Kidney (tissue), 14 donors: ENCODE results near the gene DNAI1. TPM values are rescaled to one million over a fixed set of nuclear protein-coding genes. Genes with fewer than 3 reads are reported as not detected.

Experiments
- DNase-seq, 5 donors: peaks; one replicate each; pipeline ENCODE4 v3.0.0-alpha.2; 2013 to 2020
- FAIRE-seq: peaks from 2 replicates; lab custom pipeline; 2012; peaks lifted over from hg19 to GRCh38; lab: Jason Lieb, UNC
- H3K27ac ChIP-seq, 2 donors: one replicate each; pipeline ENCODE4 v1.7.0; 2013; ENCODE audit warnings: low read depth in 2 of 2, low read length in 2 of 2, inconsistent platforms in 1 of 2
- H3K27me3 ChIP-seq: one replicate; pipeline ENCODE4 v1.7.1; 2013; ENCODE audit warnings: low read length, inconsistent platforms; ENCODE audit not compliant: control insufficient read depth, insufficient read depth
- H3K36me3 ChIP-seq, 3 donors: one replicate each; pipeline versions ENCODE4 v1.7.0 to v1.7.1; 2013; ENCODE audit warnings: low read length in 3 of 3, control low read depth in 1 of 3, inconsistent platforms in 1 of 3; ENCODE audit not compliant: insufficient read depth in 3 of 3, control insufficient read depth in 2 of 3
- H3K4me1 ChIP-seq, 3 donors: one replicate each; pipeline versions ENCODE4 v1.7.0 to v1.7.1; 2013; ENCODE audit warnings: low read length in 3 of 3, inconsistent platforms in 1 of 3, low read depth in 1 of 3; ENCODE audit not compliant: control insufficient read depth in 2 of 3, insufficient read depth in 2 of 3
- H3K4me3 ChIP-seq, 3 donors: one replicate each; pipeline versions ENCODE4 v1.7.0 to v1.8.1; 2013; ENCODE audit warnings: low read length in 3 of 3, control low read depth in 1 of 3, inconsistent platforms in 1 of 3
- H3K9ac ChIP-seq, 3 donors: one replicate each; pipeline versions ENCODE4 v1.7.0 to v1.7.1; 2013; ENCODE audit warnings: low read length in 3 of 3, control low read depth in 1 of 3, inconsistent platforms in 1 of 3
- H3K9me3 ChIP-seq, 3 donors: one replicate each; pipeline versions ENCODE4 v1.7.0 to v1.7.1; 2013; ENCODE audit warnings: low read length in 3 of 3, control low read depth in 1 of 3, inconsistent platforms in 1 of 3; ENCODE audit not compliant: control insufficient read depth in 2 of 3, insufficient read depth in 1 of 3
- intact Hi-C: fragments of 100-400 bp; cut with DNase I; formaldehyde crosslinking; loops from one replicate; pipeline ENCODE4 v1.11.1; 2022
- polyA plus RNA-seq: library from polyadenylated mRNA; stranded (reverse); fragments of 350-450 nt; fragmentation: Illumina TruSeq; extraction: RNeasy Lipid Tissue Mini Kit (QIAGEN cat#74804); gene quantifications from one replicate; pipeline ENCODE4 v1.2.3, GENCODE V29; 2014; ENCODE audit warnings: low read depth, low replicate concordance; ENCODE audit not compliant: insufficient read depth
- total RNA-seq: library from RNA; stranded (reverse); fragmentation: NEBNext Ultra II Directional; extraction: Animal tissue kit (Norgen Biotek cat#: 25700); gene quantifications from one replicate; pipeline ENCODE4 v1.2.1, GENCODE V29; 2021
- TF ChIP-seq, protein P1 (sequence below): IDR thresholded peaks from 3 replicates; pipeline ENCODE4 v1.5.1; 2012; ENCODE audit warnings: mild to moderate bottlenecking, moderate library complexity, borderline replicate concordance; ENCODE audit not compliant: insufficient read depth; ENCODE audit errors: extremely low read depth
- donor health status: control.
- donor health status: control.
- donor health status: control.
- donor health status: control.
- donor health status: control.
- donor health status: DM: yes; HTN: yes; CAD: no.
- donor health status: Normal renal cell carcinoma (clear cell type).

DNAI1 gene
- total and polyA plus RNA-seq, 2 donors from 2014 or later, result 2.4 to 3.0 TPM

DNA sequence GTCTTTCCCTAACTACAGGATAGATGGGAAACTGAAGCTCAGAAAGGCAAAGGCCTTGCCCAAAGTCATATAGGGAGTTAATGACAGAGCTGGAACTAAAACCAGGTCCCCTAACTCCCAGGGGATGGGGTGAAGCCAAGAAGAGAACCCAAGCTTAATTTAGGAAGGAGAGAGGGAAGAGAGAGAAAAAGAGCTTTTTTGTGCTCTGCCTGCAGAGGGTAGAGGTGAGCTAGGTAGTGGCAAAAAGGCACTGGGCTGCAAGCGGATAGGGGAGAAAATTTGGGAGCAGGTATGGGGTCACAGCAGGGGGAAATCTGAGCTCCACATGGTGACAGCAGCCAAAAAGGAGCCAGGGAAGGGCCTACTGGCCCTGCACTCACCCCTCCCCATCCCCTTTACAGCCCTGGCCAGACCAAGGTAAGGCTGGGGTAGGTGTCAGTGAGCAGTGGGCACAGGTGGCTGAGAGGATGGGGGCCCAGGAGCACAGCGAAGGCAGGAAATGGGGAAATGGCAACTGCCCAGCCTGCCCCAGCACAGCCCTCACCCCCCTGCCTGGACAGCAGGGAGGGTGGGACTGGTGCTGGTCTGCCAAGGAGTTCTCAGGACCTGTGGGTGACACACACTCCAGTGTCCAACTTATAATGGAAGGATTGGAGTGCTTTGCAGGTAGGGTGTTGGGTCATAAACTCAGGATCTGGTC is 60.9 kb downstream of the DNAI1 start:
- Histone ChIP-seq H3K9ac (no peak overlapping the region), H3K4me1 (peaks cover 0 to 8% (median 0%) of the 10 kb centered on the region in 3 donors), H3K27ac (no peak overlapping the region), H3K4me3 (no peak overlapping the region), H3K27me3 (peaks cover 2% of the 10 kb centered on the region), H3K9me3 (no peaks in the 10 kb centered on the region), H3K36me3 (no peaks in the 10 kb centered on the region)
- TF ChIP-seq, protein P1, sequence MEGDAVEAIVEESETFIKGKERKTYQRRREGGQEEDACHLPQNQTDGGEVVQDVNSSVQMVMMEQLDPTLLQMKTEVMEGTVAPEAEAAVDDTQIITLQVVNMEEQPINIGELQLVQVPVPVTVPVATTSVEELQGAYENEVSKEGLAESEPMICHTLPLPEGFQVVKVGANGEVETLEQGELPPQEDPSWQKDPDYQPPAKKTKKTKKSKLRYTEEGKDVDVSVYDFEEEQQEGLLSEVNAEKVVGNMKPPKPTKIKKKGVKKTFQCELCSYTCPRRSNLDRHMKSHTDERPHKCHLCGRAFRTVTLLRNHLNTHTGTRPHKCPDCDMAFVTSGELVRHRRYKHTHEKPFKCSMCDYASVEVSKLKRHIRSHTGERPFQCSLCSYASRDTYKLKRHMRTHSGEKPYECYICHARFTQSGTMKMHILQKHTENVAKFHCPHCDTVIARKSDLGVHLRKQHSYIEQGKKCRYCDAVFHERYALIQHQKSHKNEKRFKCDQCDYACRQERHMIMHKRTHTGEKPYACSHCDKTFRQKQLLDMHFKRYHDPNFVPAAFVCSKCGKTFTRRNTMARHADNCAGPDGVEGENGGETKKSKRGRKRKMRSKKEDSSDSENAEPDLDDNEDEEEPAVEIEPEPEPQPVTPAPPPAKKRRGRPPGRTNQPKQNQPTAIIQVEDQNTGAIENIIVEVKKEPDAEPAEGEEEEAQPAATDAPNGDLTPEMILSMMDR, result no peak
- intact Hi-C loops, result no loop called here
- FAIRE-seq (no peak), DNase-seq (no peak)

GRCh38 chr9:34520096-34520495 is 61.5 kb downstream of the DNAI1 start:
- peaks cover 0 to 8% (median 0%) of the 10 kb centered on the region in 3 donors for H3K4me1 ChIP-seq
- no peak overlapping the region for H3K4me3 ChIP-seq
- H3K9ac ChIP-seq, result no peak overlapping the region
- no peak overlapping the region for H3K27ac ChIP-seq
- no peaks in the 10 kb centered on the region for H3K36me3 ChIP-seq
- no peaks in the 10 kb centered on the region for H3K9me3 ChIP-seq
- FAIRE-seq (no peak), DNase-seq (no peak)
- intact Hi-C loops, result no loop called here
- TF ChIP-seq, protein P1, result no peak
- H3K27me3 ChIP-seq, result peaks cover 2% of the 10 kb centered on the region

DNA sequence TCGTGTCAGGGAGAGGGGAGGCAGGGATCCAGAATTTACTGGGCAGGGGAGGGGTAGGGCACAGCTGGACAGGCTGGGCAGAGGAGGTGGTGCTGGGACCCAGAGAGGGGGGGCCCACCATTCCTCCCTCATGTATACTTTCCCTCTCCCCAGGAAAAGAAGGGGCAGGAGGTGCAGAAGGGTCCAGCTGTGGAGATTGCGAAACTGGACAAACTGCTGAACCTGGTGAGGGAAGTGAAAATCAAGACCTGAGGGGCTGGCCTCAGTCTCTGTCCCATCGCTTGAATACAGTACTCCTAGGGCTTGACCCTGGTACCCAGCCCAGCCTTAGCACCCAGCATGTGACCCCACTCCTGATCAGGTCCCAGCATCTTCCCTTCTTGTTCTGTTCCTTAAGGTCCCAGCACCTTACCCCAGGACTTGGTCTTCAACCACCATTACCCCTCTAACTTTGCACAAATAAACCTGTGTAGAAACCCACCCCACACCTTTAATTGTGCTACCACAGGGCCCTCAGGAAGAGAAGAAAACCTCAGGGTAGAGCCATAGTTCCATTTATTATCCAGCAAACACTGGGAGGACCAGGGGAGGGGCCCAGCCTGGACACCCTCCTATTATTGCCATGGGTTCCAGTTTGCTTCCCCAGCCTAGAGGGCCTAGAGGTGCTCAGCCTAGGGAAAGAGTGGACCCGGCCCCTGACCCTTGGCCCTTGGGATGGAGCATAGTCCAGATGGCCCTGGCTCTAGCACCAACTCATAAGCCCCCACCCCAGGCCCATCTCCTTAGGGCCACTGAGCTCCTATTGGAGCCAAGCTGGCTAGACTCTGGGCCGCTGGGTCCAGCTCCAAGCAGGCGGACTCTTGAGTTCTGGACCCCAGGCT is 62.1 kb downstream of the DNAI1 start:
- Histone ChIP-seq H3K4me3 (no peak overlapping the region), H3K36me3 (no peaks in the 10 kb centered on the region), H3K27ac (no peak overlapping the region), H3K27me3 (peaks cover 2% of the 10 kb centered on the region), H3K4me1 (peaks cover 0 to 8% (median 0%) of the 10 kb centered on the region in 3 donors), H3K9ac (no peak overlapping the region), H3K9me3 (no peaks in the 10 kb centered on the region)
- FAIRE-seq (no peak), DNase-seq (no peak)
- TF ChIP-seq, protein P1, result no peak
- intact Hi-C loops, result no loop called here
